ENCODE results near the gene CECR2.
"Not testable (repeated sequence)": the region's sequence is repeated elsewhere in the genome, so short reads cannot be mapped to it uniquely, and the experiment has no call there.

The CECR2 gene

DNA sequence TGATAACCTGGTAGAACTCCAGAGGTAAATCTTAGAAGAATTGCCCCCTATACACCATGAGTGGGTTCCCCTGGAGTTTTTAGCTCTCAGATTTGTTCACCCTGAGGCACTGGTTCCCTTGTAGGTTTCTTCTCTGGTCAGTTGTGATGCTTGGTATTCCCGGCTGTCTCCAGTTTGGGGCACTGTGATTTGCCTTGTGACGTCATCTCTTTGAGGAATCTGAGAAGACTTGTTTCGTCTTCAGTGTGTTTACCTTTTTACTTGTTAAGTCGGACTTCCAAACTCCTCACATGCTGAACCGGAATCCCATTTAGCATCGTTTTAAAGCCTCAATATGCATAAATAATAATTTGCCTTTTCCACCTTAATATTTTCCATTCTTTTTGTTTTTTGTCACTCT is 54.4 kb downstream of the CECR2 start:
- Histone ChIP-seq H3K9me3 (ENCODE audit: control insufficient read depth, insufficient read depth, low read length) (no peaks in the 10 kb centered on the region), H3K79me2 (ENCODE audit: control insufficient read depth, low read length) (peaks cover 74% of the 10 kb centered on the region), H3K4me2 (ENCODE audit: low read length) (no peak overlapping the region), H3K36me3 (ENCODE audit: control insufficient read depth, low read length) (no peaks in the 10 kb centered on the region; the same call in 1 of the 2 replicates), H3K27me3 (ENCODE audit: control insufficient read depth, low read length) (no peaks in the 10 kb centered on the region), H4K20me1 (ENCODE audit: control insufficient read depth, insufficient read depth, low read depth, low read length) (no peaks in the 10 kb centered on the region), H3K9me2 (replicated peaks; ENCODE audit: control insufficient read depth, low read length) (no peaks in the 10 kb centered on the region), H3F3A (ENCODE audit: control insufficient read depth, insufficient read depth) (0 out of 2 replicates have a peak, but pooled peaks cover 7% of the 10 kb centered on the region), H3K27ac (ENCODE audit: low read depth, low read length) (no peak overlapping the region), H3K4me3 (ENCODE audit: low read length) (no peak overlapping the region), H3K4me1 (ENCODE audit: control insufficient read depth, low read length) (peaks cover 54% of the 10 kb centered on the region)
- TF ChIP-seq, protein P1, sequence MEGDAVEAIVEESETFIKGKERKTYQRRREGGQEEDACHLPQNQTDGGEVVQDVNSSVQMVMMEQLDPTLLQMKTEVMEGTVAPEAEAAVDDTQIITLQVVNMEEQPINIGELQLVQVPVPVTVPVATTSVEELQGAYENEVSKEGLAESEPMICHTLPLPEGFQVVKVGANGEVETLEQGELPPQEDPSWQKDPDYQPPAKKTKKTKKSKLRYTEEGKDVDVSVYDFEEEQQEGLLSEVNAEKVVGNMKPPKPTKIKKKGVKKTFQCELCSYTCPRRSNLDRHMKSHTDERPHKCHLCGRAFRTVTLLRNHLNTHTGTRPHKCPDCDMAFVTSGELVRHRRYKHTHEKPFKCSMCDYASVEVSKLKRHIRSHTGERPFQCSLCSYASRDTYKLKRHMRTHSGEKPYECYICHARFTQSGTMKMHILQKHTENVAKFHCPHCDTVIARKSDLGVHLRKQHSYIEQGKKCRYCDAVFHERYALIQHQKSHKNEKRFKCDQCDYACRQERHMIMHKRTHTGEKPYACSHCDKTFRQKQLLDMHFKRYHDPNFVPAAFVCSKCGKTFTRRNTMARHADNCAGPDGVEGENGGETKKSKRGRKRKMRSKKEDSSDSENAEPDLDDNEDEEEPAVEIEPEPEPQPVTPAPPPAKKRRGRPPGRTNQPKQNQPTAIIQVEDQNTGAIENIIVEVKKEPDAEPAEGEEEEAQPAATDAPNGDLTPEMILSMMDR (IDR thresholded peaks at IDR 0.05; ENCODE audit: low read depth, low read length, poor library complexity, severe bottlenecking) = no peak
- TF ChIP-seq EZH2phosphoT487 (IDR thresholded peaks at IDR 0.05; ENCODE audit: borderline replicate concordance, low read length) = no peak

DNA sequence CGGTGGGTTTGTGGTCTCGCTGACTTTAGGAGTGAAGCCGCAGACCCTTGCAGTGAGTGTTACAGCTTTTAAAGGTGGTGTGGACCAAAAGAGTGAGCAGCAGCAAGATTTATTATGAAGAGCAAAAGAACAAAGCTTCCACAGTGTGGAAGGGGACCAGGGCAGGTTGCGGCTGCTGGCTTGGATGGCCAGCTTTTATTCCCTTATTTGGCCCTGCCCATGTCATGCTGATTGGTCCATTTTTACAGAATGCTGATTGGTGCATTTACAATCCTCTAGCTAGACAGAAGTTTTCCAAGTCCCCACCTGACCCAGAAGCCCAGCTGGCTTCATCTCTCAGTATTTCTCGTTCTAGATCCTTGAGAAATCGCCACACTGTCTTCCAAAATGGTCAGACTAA is 58.3 kb downstream of the CECR2 start:
- Histone ChIP-seq H3K4me1 (ENCODE audit: control insufficient read depth, low read length) (peaks cover 68% of the 10 kb centered on the region), H3K79me2 (ENCODE audit: control insufficient read depth, low read length) (peaks cover 77% of the 10 kb centered on the region)
- not testable (repeated sequence) for H3K9me2 ChIP-seq (replicated peaks; ENCODE audit: control insufficient read depth, low read length); H3K27ac ChIP-seq (ENCODE audit: low read depth, low read length); H3K4me3 ChIP-seq (ENCODE audit: low read length); H3K36me3 ChIP-seq (ENCODE audit: control insufficient read depth, low read length); H3K9me3 ChIP-seq (ENCODE audit: control insufficient read depth, insufficient read depth, low read length); H3F3A ChIP-seq (ENCODE audit: control insufficient read depth, insufficient read depth); H3K4me2 ChIP-seq (ENCODE audit: low read length); H4K20me1 ChIP-seq (ENCODE audit: control insufficient read depth, insufficient read depth, low read depth, low read length); H3K27me3 ChIP-seq (ENCODE audit: control insufficient read depth, low read length)

DNA sequence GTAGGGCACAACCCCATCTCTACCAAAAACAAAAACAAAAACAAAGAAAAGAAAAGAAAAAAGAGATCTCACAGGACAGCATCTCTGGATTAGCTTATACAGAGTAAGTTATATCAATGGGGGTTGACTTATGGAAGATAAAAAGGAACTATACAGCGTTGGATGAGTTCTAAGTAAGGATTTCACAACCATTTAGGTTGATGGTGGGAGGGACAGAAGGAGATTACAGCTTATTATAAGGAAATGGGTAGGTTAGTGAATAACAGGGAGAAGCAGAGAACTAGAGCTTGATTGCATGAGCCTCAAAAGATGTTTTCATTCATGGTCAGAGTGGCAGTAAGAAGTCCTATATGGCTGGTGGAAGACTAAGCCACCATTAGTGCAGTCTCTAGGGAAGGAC is 60.3 kb downstream of the CECR2 start:
- no peak for TF ChIP-seq EZH2phosphoT487 (IDR thresholded peaks at IDR 0.05; ENCODE audit: borderline replicate concordance, low read length)
- TF ChIP-seq, protein P1 (IDR thresholded peaks at IDR 0.05; ENCODE audit: low read depth, low read length, poor library complexity, severe bottlenecking) = no peak
- Histone ChIP-seq H3K4me2 (ENCODE audit: low read length) (peak overlapping the region; percentile 60; the same call in 1 of the 2 replicates), H3K27ac (ENCODE audit: low read depth, low read length) (no peak overlapping the region), H3K36me3 (ENCODE audit: control insufficient read depth, low read length) (no peaks in the 10 kb centered on the region), H3K27me3 (ENCODE audit: control insufficient read depth, low read length) (no peaks in the 10 kb centered on the region), H3K79me2 (ENCODE audit: control insufficient read depth, low read length) (peaks cover 81% of the 10 kb centered on the region), H3K9me3 (ENCODE audit: control insufficient read depth, insufficient read depth, low read length) (no peaks in the 10 kb centered on the region), H3K4me3 (ENCODE audit: low read length) (no peak overlapping the region), H3F3A (ENCODE audit: control insufficient read depth, insufficient read depth) (peaks cover 6% of the 10 kb centered on the region; the same call in 1 of the 2 replicates), H4K20me1 (ENCODE audit: control insufficient read depth, insufficient read depth, low read depth, low read length) (no peaks in the 10 kb centered on the region), H3K9me2 (replicated peaks; ENCODE audit: control insufficient read depth, low read length) (no peaks in the 10 kb centered on the region), H3K4me1 (ENCODE audit: control insufficient read depth, low read length) (peaks cover 77% of the 10 kb centered on the region)

DNA sequence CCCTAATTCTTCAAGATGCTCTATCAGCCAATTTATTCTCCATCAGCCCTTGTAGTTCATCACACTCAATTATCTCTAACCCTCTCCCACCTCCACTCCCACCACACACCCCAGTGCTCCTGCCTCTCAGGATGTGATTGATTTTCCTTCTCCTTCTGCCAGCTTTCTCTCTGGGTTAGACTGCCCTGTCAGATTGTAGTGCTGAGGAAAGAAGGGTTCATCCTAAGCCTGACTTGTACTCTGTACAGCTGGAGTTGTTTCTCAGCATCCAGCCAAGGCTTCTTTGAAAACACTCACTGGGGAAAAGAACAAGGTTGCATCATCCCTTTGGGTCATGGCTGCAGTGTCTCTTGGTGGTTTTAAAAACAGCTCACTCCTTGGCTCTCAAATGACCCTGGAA is 61.2 kb downstream of the CECR2 start:
- Histone ChIP-seq H3K27me3 (ENCODE audit: control insufficient read depth, low read length) (no peaks in the 10 kb centered on the region), H3K4me3 (ENCODE audit: low read length) (peak overlapping the region; percentile 49), H3K27ac (ENCODE audit: low read depth, low read length) (peak overlapping the region; percentile 95), H3F3A (ENCODE audit: control insufficient read depth, insufficient read depth) (peaks cover 12% of the 10 kb centered on the region), H3K9me2 (replicated peaks; ENCODE audit: control insufficient read depth, low read length) (no peaks in the 10 kb centered on the region), H4K20me1 (ENCODE audit: control insufficient read depth, insufficient read depth, low read depth, low read length) (no peaks in the 10 kb centered on the region), H3K9me3 (ENCODE audit: control insufficient read depth, insufficient read depth, low read length) (no peaks in the 10 kb centered on the region), H3K79me2 (ENCODE audit: control insufficient read depth, low read length) (peaks cover 81% of the 10 kb centered on the region), H3K4me1 (ENCODE audit: control insufficient read depth, low read length) (peaks cover 77% of the 10 kb centered on the region), H3K36me3 (ENCODE audit: control insufficient read depth, low read length) (no peaks in the 10 kb centered on the region), H3K4me2 (ENCODE audit: low read length) (peak overlapping the region; percentile 60)
- TF ChIP-seq EZH2phosphoT487 (IDR thresholded peaks at IDR 0.05; ENCODE audit: borderline replicate concordance, low read length) = no peak
- TF ChIP-seq, protein P1 (IDR thresholded peaks at IDR 0.05; ENCODE audit: low read depth, low read length, poor library complexity, severe bottlenecking) = no peak

Measured in DOHH2 (cell line).